HEK293 (cell line): ENCODE results near the gene RIN3.

ENCODE experiments used
- CTCF ChIA-PET: fragments of 350-600 bp; formaldehyde crosslinking; extraction: SDS; loops from one replicate; lab custom pipeline; 2021; ENCODE audit warnings: antibody characterized with exemption; lab: Yijun Ruan, JAX
- POLR2A ChIA-PET: fragments of 300-600 bp; formaldehyde crosslinking; extraction: SDS; loops from one replicate; lab custom pipeline; 2020; ENCODE audit warnings: antibody characterized with exemption, inconsistent platforms; lab: Yijun Ruan, JAX
- H3K27ac ChIP-seq: fragments of 200-500 bp; sonication (Bioruptor generic); 2 replicates; pipeline ENCODE4 v1.5.1; 2014; ENCODE audit warnings: low read depth, low read length, control low read depth, inconsistent platforms; ENCODE audit errors: extremely low read depth
- H3K36me3 ChIP-seq, 2 experiments: fragments of 200-500 bp in 1 of 2; sonication (Bioruptor generic) in 1 of 2; 1 replicate in 1 of 2; 2 replicates in 1 of 2; pipeline ENCODE4 v1.5.1; 2014 to 2017; ENCODE audit warnings: inconsistent platforms in 2 of 2, low read length in 2 of 2; ENCODE audit not compliant: control insufficient read depth in 2 of 2, insufficient read depth in 1 of 2
- H3K4me1 ChIP-seq: fragments of 200-500 bp; sonication (Bioruptor generic); 2 replicates; pipeline ENCODE4 v1.5.1; 2014; ENCODE audit warnings: mild to moderate bottlenecking, low read length, inconsistent platforms; ENCODE audit not compliant: control insufficient read depth, insufficient read depth
- H3K4me3 ChIP-seq: 2 replicates; pipeline ENCODE4 v1.5.1; 2011; ENCODE audit warnings: low read depth, mild to moderate bottlenecking, control low read depth, low read length, moderate library complexity
- H3K9me3 ChIP-seq: fragments of 200-500 bp; sonication (Bioruptor generic); 2 replicates; pipeline ENCODE4 v1.5.1; 2014; ENCODE audit warnings: low read depth, low read length, inconsistent platforms; ENCODE audit not compliant: control insufficient read depth, insufficient read depth
- BCL11B ChIP-seq: fragments of 450-650 bp; formaldehyde crosslinking; IDR thresholded peaks from 2 replicates; pipeline ENCODE4 v1.5.1; 2016; ENCODE audit warnings: low read depth, missing biosample characterization, missing genetic modification characterization
- GLI2 ChIP-seq: fragments of 450-650 bp; formaldehyde crosslinking; IDR thresholded peaks from 2 replicates; pipeline ENCODE4; 2017; ENCODE audit warnings: missing biosample characterization, missing genetic modification characterization, low read depth, borderline replicate concordance
- GLIS1 ChIP-seq: fragments of 450-650 bp; formaldehyde crosslinking; IDR thresholded peaks from 2 replicates; pipeline ENCODE4 v1.5.1; 2016; ENCODE audit warnings: missing biosample characterization, missing genetic modification characterization
- MEIS1 ChIP-seq: sonication (generic); formaldehyde crosslinking; IDR thresholded peaks from 2 replicates; pipeline ENCODE4 v1.8.1; 2022; ENCODE audit warnings: missing genetic modification reagents, mild to moderate bottlenecking, borderline replicate concordance
- MYNN ChIP-seq: fragments of 450-650 bp; formaldehyde crosslinking; IDR thresholded peaks from 2 replicates; pipeline ENCODE4 v1.5.1; 2016; ENCODE audit warnings: missing biosample characterization, missing genetic modification characterization, borderline replicate concordance
- MZF1 ChIP-seq: fragments of 450-650 bp; formaldehyde crosslinking; IDR thresholded peaks from 2 replicates; pipeline ENCODE4 v1.5.1; 2017; ENCODE audit warnings: missing biosample characterization, missing genetic modification characterization, borderline replicate concordance
- RBAK ChIP-seq: fragments of 450-650 bp; formaldehyde crosslinking; IDR thresholded peaks from 2 replicates; pipeline ENCODE4 v1.5.1; 2016; ENCODE audit warnings: missing biosample characterization, missing genetic modification characterization
- ZBTB20 ChIP-seq: fragments of 450-650 bp; formaldehyde crosslinking; IDR thresholded peaks from 2 replicates; pipeline ENCODE4 v1.5.1; 2016; ENCODE audit warnings: missing biosample characterization, missing genetic modification characterization
- ZBTB44 ChIP-seq: fragments of 450-650 bp; IDR thresholded peaks from 2 replicates; pipeline ENCODE4 v1.5.1; 2018; ENCODE audit warnings: missing biosample characterization, mild to moderate bottlenecking, missing genetic modification characterization
- ZBTB7A ChIP-seq: fragments of 450-650 bp; formaldehyde crosslinking; IDR thresholded peaks from 2 replicates; pipeline ENCODE4 v1.5.1; 2016; ENCODE audit warnings: low read depth, missing biosample characterization, missing genetic modification characterization
- ZEB2 ChIP-seq: fragments of 450-650 bp; formaldehyde crosslinking; IDR thresholded peaks from 2 replicates; pipeline ENCODE4 v1.5.1; 2016; ENCODE audit warnings: missing biosample characterization, missing genetic modification characterization
- ZNF132 ChIP-seq: fragments of 450-650 bp; formaldehyde crosslinking; IDR thresholded peaks from 2 replicates; pipeline ENCODE4 v1.5.1; 2017; ENCODE audit warnings: missing biosample characterization, missing genetic modification characterization, borderline replicate concordance
- ZNF155 ChIP-seq: fragments of 450-650 bp; formaldehyde crosslinking; IDR thresholded peaks from 2 replicates; pipeline ENCODE4 v1.5.1; 2016; ENCODE audit warnings: missing biosample characterization, missing genetic modification characterization
- ZNF169 ChIP-seq: fragments of 450-650 bp; formaldehyde crosslinking; IDR thresholded peaks from 2 replicates; pipeline ENCODE4 v1.5.1; 2016; ENCODE audit warnings: missing biosample characterization, missing genetic modification characterization
- ZNF560 ChIP-seq: fragments of 450-650 bp; formaldehyde crosslinking; IDR thresholded peaks from 2 replicates; pipeline ENCODE4 v1.5.1; 2017; ENCODE audit warnings: missing biosample characterization, missing genetic modification characterization, borderline replicate concordance
- ZNF776 ChIP-seq: fragments of 450-650 bp; formaldehyde crosslinking; IDR thresholded peaks from 2 replicates; pipeline ENCODE4 v1.5.0; 2017; ENCODE audit warnings: missing biosample characterization, missing genetic modification characterization, borderline replicate concordance
- ZNF785 ChIP-seq: fragments of 450-650 bp; formaldehyde crosslinking; IDR thresholded peaks from 2 replicates; pipeline ENCODE4 v1.5.1; 2016; ENCODE audit warnings: missing biosample characterization, missing genetic modification characterization
- TF ChIP-seq, protein P1 (sequence below): fragments of 450-650 bp; formaldehyde crosslinking; IDR thresholded peaks from 2 replicates; pipeline ENCODE4 v1.5.1; 2016; ENCODE audit warnings: missing biosample characterization, missing genetic modification characterization
- TF ChIP-seq, protein P2 (sequence below): fragments of 450-650 bp; formaldehyde crosslinking; IDR thresholded peaks from 2 replicates; pipeline ENCODE4 v1.5.1; 2016; ENCODE audit warnings: missing biosample characterization, missing genetic modification characterization, low read depth
- TF ChIP-seq, protein P3 (sequence below): fragments of 450-650 bp; formaldehyde crosslinking; IDR thresholded peaks from 2 replicates; pipeline ENCODE4 v1.5.1; 2016; ENCODE audit warnings: missing biosample characterization, missing genetic modification characterization

Gene RIN3

DNA sequence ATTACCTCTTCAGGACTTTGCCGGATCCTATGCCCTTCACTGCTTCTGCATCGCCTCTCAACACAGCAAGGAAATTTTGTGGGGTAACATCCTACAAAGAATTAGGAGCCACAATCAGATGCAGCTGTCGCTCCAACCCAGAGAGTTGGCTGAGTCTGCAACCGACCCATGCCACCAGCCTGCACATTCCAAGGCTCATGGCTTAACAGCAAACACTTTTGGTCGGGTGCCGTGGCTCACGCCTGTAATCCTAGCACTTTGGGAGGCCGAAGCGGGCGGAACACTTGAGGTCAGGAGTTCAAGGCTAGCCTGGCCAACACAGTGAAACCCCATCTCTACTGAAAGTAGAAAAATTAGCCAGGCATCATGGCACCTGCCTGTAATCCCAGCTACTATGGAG, 202.6 kb downstream of the RIN3 start:
- Histone ChIP-seq H3K27ac (no peak overlapping the region), H3K9me3 (no peaks in the 10 kb centered on the region), H3K4me1 (peaks cover 3% of the 10 kb centered on the region), H3K36me3 (peaks cover 0 to 31% of the 10 kb centered on the region in 2 experiments; a peak in 1 of 3 replicates), H3K4me3 (no peak overlapping the region)
- TF ChIP-seq, protein P1, sequence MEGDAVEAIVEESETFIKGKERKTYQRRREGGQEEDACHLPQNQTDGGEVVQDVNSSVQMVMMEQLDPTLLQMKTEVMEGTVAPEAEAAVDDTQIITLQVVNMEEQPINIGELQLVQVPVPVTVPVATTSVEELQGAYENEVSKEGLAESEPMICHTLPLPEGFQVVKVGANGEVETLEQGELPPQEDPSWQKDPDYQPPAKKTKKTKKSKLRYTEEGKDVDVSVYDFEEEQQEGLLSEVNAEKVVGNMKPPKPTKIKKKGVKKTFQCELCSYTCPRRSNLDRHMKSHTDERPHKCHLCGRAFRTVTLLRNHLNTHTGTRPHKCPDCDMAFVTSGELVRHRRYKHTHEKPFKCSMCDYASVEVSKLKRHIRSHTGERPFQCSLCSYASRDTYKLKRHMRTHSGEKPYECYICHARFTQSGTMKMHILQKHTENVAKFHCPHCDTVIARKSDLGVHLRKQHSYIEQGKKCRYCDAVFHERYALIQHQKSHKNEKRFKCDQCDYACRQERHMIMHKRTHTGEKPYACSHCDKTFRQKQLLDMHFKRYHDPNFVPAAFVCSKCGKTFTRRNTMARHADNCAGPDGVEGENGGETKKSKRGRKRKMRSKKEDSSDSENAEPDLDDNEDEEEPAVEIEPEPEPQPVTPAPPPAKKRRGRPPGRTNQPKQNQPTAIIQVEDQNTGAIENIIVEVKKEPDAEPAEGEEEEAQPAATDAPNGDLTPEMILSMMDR (tag by site-specific recombination): no peak
- no peak for TF ChIP-seq ZNF132 (tag by site-specific recombination)
- TF ChIP-seq ZNF776 (tag by site-specific recombination): no peak
- TF ChIP-seq MZF1 (tag by site-specific recombination): no peak
- TF ChIP-seq ZEB2: no peak
- TF ChIP-seq ZNF155 (tag by site-specific recombination): no peak
- TF ChIP-seq BCL11B (tag by site-specific recombination): no peak
- TF ChIP-seq GLI2 (tag by site-specific recombination): no peak
- TF ChIP-seq ZNF560 (tag by site-specific recombination): no peak
- no peak for TF ChIP-seq ZNF785 (tag by site-specific recombination)
- TF ChIP-seq ZNF169 (tag by site-specific recombination): no peak
- no peak for TF ChIP-seq ZBTB44
- no peak for TF ChIP-seq MEIS1 (CRISPR knock-in tag)
- no peak for TF ChIP-seq GLIS1 (tag by site-specific recombination)
- TF ChIP-seq, protein P2, sequence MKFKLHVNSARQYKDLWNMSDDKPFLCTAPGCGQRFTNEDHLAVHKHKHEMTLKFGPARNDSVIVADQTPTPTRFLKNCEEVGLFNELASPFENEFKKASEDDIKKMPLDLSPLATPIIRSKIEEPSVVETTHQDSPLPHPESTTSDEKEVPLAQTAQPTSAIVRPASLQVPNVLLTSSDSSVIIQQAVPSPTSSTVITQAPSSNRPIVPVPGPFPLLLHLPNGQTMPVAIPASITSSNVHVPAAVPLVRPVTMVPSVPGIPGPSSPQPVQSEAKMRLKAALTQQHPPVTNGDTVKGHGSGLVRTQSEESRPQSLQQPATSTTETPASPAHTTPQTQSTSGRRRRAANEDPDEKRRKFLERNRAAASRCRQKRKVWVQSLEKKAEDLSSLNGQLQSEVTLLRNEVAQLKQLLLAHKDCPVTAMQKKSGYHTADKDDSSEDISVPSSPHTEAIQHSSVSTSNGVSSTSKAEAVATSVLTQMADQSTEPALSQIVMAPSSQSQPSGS: no peak
- TF ChIP-seq, protein P3, sequence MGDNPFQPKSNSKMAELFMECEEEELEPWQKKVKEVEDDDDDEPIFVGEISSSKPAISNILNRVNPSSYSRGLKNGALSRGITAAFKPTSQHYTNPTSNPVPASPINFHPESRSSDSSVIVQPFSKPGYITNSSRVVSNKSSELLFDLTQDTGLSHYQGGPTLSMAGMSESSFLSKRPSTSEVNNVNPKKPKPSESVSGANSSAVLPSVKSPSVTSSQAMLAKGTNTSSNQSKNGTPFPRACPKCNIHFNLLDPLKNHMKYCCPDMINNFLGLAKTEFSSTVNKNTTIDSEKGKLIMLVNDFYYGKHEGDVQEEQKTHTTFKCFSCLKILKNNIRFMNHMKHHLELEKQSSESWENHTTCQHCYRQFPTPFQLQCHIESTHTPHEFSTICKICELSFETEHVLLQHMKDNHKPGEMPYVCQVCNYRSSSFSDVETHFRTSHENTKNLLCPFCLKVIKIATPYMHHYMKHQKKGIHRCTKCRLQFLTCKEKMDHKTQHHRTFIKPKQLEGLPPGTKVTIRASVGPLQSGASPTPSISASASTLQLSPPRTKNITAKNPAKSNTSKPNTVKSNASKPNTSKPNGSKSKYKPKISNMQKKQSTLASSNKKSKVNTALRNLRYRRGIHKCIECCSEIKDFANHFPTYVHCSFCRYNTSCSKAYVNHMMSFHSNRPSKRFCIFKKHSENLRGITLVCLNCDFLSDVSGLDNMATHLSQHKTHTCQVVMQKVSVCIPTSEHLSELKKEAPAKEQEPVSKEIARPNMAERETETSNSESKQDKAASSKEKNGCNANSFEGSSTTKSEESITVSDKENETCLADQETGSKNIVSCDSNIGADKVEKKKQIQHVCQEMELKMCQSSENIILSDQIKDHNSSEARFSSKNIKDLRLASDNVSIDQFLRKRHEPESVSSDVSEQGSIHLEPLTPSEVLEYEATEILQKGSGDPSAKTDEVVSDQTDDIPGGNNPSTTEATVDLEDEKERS (tag by site-specific recombination): no peak
- TF ChIP-seq ZBTB20 (tag by site-specific recombination): no peak
- TF ChIP-seq MYNN (tag by site-specific recombination): no peak
- no peak for TF ChIP-seq ZBTB7A
- no peak for TF ChIP-seq RBAK
- POLR2A ChIA-PET: no interaction called here
- CTCF ChIA-PET: interaction anchor here (0.7 to 5.5 kb wide), 3 partner anchors 30 to 658 kb away, joined by 3 to 76 read pairs (median 7); no protein-coding TSS in a partner anchor
